Measurements from ENCODE around the gene PCSK7.
"Not testable (repeated sequence)": the region's sequence is repeated elsewhere in the genome, so short reads cannot be mapped to it uniquely, and the experiment has no call there.

Gene PCSK7

GRCh38 chr11:117212697-117213355 is 19.0 kb downstream of the PCSK7 start:
- TF ChIP-seq, protein P1, sequence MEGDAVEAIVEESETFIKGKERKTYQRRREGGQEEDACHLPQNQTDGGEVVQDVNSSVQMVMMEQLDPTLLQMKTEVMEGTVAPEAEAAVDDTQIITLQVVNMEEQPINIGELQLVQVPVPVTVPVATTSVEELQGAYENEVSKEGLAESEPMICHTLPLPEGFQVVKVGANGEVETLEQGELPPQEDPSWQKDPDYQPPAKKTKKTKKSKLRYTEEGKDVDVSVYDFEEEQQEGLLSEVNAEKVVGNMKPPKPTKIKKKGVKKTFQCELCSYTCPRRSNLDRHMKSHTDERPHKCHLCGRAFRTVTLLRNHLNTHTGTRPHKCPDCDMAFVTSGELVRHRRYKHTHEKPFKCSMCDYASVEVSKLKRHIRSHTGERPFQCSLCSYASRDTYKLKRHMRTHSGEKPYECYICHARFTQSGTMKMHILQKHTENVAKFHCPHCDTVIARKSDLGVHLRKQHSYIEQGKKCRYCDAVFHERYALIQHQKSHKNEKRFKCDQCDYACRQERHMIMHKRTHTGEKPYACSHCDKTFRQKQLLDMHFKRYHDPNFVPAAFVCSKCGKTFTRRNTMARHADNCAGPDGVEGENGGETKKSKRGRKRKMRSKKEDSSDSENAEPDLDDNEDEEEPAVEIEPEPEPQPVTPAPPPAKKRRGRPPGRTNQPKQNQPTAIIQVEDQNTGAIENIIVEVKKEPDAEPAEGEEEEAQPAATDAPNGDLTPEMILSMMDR (IDR thresholded peaks at IDR 0.05; ENCODE audit: low read depth, low read length), result no peak
- no peak overlapping the region for H3K4me3 ChIP-seq (ENCODE audit: low read depth, low read length)

GRCh38 chr11:117210620-117211019 is 21.3 kb downstream of the PCSK7 start:
- TF ChIP-seq, protein P1 (IDR thresholded peaks at IDR 0.05; ENCODE audit: low read depth, low read length), result no peak

DNA sequence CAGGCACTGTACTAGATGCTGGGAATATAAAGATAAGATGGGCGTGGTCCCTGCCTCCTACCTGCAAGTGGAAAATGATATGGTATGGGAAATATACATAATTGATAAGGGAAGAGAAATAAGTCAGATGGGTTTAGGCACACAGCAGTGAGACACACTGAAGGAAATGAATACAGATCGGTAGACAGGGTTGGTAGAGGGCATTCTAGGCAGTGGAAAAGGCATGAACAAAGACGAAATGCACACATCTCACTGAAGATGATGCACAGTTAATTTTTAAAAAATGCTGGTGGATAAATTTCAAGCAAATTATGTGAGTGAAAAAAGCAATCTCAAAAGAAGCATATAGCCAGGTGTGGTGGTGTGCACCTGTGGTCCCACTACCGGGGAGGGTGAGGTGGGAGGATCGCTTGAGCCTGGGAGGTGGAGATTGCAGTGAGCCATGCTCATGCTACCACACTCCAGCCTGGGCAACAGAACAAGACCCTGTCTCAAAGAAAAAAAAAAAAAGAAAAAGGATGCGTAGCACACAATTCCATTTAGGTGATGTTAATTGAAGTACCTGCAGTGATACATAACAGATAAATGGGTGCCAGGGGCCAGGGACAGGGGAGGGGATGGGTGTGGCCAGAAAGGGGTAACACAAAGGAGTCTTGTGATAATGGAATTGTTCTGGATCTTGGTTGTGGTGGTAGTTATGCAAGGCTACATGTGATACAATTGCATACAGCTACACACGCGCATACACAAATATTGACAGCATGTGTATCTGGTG is 22.3 kb downstream of the PCSK7 start:
- H3K4me3 ChIP-seq (ENCODE audit: low read depth, low read length), result not testable (repeated sequence)

More at GRCh38 chr11:117210620-117211019, 21.3 kb downstream of the PCSK7 start:
- no peak overlapping the region for H3K4me3 ChIP-seq (ENCODE audit: low read depth, low read length)

DNA sequence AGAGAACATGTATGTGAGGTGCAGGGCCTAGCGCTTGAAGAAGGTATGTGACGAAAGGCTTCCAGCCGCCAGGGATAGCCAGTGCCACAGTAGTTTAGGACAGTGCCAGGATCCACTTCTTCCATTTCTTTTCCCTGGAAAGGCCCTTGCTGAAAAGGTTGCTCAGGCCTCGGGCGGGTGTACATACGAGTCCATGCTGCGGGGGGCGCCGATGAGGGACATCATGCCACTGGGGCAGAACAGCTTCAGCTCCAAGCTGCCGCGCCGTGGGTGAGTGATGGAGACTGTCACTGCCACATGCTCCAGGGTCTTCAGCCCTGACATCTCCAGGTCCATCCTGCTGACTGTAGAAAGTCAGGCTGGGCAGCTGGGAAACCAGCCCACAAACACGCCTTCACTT is 23.2 kb downstream of the PCSK7 start:
- not testable (repeated sequence) for H3K4me3 ChIP-seq (ENCODE audit: low read depth, low read length)

GRCh38 chr11:117207481-117207880 is 24.4 kb downstream of the PCSK7 start:
- H3K4me3 ChIP-seq (ENCODE audit: low read depth, low read length), result not testable (repeated sequence)

- H3K4me3 ChIP-seq (ENCODE audit: low read depth, low read length), result not testable (repeated sequence)
Measured at GRCh38 chr11:117206859-117207258, 25.0 kb downstream of the PCSK7 start.

DNA sequence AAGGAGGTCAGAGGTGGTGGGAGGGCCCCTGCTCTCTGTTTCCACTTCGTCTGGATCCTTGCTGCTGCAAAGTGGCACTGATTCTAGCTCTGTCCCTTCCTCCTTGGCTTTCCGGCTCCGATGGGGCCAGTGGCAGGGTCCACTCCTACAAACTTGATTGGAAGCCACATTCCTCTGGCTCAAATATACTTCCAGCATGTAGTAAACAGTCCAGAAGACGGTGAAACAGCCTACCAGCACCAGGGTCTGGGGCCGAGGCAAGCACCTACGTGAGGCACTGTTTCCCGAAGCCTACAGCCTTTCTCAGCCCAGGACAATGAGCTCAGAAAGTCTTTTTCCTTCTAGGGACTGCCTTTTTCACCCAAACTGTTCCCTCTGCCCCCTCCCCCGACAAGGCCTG is 25.8 kb downstream of the PCSK7 start:
- H3K4me3 ChIP-seq (ENCODE audit: low read depth, low read length), result not testable (repeated sequence)

DNA sequence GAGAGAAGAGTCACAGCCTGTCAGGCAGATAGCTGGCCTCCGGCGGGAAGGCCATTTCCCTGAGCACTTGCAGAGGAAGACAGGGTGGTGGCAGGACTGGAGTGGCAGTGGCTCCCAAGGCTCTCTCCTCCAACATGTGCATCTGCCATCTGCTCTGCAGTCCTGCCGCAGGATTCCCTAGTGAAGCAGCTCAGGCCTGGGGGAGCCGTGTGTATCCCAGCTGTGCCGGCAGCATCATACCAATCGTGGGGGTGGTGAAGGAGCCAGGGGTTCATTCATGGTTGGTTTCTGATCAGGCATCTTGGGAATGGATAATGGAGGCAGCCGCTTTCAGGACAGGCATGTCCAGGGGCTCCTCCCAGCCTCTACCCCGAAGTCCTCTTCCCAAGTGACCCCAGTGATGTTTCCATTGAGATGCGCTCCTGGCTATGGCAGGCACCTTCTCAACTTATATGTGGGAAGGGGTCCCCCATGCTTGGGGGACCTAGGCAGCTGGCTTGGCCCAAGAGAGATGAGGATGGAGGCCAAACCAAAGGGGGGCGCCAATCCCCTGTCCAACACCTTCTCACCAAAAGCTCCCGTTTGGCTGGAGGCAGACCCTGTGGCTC is 26.6 kb downstream of the PCSK7 start:
- TF ChIP-seq, protein P1 (IDR thresholded peaks at IDR 0.05; ENCODE audit: low read depth, low read length), result no peak
- no peak overlapping the region for H3K4me3 ChIP-seq (ENCODE audit: low read depth, low read length)

GRCh38 chr11:117204283-117205080 is 27.4 kb downstream of the PCSK7 start:
- TF ChIP-seq, protein P1 (IDR thresholded peaks at IDR 0.05; ENCODE audit: low read depth, low read length), result no peak
- H3K4me3 ChIP-seq (ENCODE audit: low read depth, low read length), result no peak overlapping the region

All from WI38 (cell line).